ENCODE results near the gene KLK14.

Gene KLK14

DNA sequence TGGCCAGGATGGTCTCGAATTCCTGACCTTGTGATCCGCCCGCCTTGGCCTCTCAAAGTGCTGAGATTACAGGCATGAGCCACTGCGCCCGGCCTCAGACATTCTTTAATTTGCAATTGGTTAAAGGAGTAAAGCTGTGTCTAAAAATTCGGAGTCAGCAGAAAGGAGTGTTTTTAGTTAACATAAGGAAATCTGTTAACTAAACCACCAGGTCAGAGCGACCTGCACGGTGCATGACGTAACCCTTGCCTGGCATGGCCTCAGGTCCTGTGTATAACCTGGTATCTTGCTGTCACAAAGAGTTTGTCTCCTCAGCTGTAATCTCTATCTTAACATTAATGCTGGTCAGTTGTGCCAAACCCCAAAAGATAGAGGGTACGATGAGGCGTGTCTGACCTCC is 38.4 kb downstream of the KLK14 start:
- DNase-seq (ENCODE audit: low read depth, low spot score), result no peak

DNA sequence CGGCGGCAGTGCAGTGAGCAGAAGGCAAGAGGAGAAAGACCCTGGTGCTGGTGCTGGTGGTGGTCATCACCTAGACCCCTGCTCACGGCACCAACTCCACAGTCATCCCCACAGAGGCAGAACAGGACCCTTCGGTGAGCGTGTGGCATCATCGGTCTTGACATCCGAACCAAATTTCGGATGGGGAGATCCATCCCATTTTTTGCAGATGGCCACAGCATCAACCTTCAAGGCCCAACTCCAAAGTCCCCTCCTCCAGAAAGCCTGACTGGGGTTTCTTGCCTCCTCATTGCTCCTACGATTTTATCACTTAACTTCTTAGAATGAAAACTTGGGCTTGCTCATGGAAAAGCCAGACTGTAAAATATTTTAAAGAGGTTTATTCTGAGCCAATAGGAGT is 39.2 kb downstream of the KLK14 start:
- DNase-seq (ENCODE audit: low read depth, low spot score), result no peak

DNA sequence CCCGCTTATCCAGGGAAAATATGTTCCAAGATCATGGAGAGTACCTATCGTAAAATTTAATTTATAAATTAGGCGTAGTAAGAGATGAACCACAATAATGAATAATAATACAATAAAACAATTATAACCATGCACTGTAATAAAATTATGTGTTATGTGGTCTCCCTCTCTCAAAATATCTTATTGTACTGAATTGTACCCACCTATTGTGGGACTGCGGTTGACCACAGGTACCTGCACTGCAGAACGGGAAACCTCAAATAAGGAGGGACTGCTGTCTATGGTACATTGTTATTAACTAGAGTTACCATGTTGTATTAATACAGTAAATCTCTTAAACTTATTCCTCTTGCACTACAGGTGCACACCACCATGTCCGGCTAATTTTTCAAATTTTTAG is 42.5 kb downstream of the KLK14 start:
- no peak for DNase-seq (ENCODE audit: low read depth, low spot score)

DNA sequence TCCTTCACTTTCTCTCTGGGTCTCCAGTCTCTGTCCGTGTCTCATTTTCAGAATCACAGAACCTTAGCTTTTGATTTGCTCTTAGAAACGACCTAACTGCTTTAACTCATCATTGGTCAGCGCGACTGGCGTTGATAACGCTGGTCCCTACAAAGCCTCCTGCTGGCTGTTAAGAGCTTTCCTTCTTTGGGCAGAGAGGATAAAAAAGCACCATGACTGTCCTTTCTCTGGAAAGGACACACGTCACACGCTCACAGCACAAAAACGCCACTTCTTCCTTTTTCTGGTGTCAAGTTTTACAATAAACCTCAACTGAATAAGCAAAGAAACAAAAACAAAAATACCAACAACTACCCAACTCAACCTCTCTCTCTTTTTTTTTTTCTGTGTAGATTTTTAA is 46.2 kb downstream of the KLK14 start:
- no peak for DNase-seq (ENCODE audit: low read depth, low spot score)

DNA sequence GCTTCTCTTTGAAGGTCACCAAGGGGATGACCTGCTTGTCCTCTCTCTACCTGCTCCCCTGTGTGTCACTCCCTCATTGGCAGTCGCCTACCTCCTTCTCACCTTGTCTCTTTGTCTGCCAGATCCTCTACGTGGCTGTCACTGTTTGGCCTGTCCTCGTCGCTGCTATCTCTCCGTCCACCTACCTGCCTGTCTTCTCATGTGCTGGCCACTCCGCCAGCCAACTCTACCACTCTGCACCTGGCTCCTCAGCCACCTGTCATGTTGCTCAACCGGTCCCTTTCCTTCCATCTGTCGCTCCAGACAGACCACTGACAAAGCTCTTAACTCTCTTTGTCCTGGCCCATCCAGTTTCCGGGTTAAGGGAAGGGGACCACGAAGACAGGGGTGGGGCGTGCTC is 48.0 kb downstream of the KLK14 start, which contains the start of gene KLK12:
Gene KLK12 (minus strand): TSS at position 299 of the 400 bp plus-strand sequence. CDS start 381 bp downstream, outside the sequence.
- no peak for DNase-seq (ENCODE audit: low read depth, low spot score)

DNA sequence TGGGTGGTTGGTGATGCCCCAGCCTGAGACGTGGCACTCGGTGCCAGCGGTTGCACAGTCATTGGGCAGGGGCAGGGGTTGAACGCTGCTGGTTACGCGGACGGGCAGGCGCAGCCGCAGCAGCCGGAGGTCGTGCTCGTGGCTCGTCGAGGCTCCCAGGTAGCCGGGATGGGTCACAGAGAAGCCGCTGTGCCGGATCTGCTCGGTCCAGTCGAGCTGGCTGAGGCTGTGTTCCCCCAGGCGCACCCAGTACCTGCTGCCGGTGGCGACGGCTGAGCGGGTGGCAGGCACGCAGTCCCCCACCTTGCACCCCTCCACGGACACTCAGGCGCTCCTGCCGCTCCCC is 50.8 kb downstream of the KLK14 start:
- DNase-seq (ENCODE audit: low read depth, low spot score), result no peak

DNA sequence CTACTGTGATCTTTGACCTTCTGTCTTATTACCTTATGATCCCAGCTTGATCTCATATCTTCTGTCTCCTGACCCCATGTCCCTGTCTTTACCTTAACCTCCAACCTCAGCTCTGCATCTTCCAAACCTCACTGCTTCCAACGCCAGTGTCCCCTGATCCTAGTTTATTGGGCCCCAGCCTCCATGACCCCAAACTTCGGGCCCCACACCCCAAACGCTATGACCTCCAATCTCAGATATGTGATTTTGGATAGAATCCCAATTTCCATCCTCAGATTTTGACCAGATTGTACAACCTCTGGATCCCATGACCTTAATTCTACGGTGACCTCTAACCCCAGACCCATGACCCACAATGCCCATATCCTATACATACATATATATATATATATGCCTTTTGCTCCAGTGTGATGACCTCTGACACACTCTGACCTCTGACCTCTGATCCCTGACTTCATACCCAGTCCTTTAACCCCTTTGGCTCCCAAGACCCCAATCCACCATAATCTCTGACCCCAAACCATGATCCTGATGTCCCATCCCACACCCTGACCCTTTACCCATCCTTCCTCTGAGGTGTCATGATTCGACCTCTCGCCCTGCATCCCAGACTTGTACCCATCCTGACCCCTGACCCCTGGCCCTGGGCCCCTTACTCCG is 51.3 kb downstream of the KLK14 start:
- no peak for DNase-seq (ENCODE audit: low read depth, low spot score)

DNA sequence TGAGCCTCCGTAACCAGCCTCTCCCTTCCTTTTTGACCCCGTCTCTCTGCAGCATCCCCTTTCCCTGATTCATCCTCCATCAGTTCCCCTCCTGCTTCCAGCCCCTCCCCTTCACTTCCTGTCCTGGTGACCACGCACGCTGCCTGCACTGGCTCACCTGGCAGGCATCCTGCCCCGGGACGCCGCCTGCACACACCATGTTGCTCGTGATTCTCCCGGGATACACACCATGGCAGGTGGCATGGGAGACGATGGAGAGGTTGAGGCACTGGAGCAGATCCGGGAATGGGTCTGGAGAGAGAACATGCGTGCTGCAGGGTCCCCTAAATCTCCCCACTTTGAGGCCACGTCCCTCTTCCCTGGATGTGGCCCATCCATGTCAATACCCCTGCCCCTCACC is 52.1 kb downstream of the KLK14 start:
- no peak for DNase-seq (ENCODE audit: low read depth, low spot score)

DNA sequence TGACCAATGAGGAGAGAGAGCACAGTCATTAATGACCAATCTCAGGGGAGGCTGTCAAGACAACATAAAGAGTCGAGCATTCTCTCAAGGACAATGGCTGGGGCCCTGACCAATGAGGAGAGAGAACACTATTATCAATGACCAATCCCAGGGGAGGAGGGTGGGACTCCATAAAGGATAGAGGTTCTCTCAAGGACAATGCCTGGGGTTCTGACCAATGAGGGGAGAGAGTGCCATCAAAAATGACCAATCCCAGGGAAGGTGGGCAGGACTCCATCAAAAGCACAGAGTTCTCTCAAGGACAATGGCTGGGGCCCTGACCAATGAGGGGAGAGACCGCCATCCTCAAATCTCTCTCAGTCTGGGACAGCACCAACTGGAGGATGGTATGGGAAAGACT is 53.0 kb downstream of the KLK14 start:
- DNase-seq (ENCODE audit: low read depth, low spot score), result no peak

Data from ELF-1 (cell line).